Chondrocyte (in vitro differentiated cells): ENCODE results near the gene RNU5D-1. TPM values are rescaled to one million over a fixed set of nuclear protein-coding genes. Genes with fewer than 3 reads are reported as not detected.

Experiments
- DNase-seq: peaks from one replicate; pipeline ENCODE4 v3.0.0; 2021; ENCODE audit warnings: mixed read lengths, low spot score
- H3K27ac Mint-ChIP-seq: one replicate; pipeline ENCODE4 v1.8.0; 2021; ENCODE audit warnings: mild to moderate bottlenecking, moderate library complexity, mixed read lengths; ENCODE audit not compliant: unreplicated experiment
- H3K27me3 Mint-ChIP-seq: 2 replicates; pipeline ENCODE4 v1.8.0; 2021; ENCODE audit warnings: low read depth, mixed read lengths
- H3K36me3 Mint-ChIP-seq: 2 replicates; pipeline ENCODE4 v1.8.0; 2021; ENCODE audit warnings: low read depth, mixed read lengths
- H3K4me1 Mint-ChIP-seq: 2 replicates; pipeline ENCODE4 v1.8.0; 2021; ENCODE audit warnings: low read depth, mild to moderate bottlenecking, mixed read lengths
- H3K4me3 Mint-ChIP-seq: one replicate; pipeline ENCODE4 v1.8.0; 2021; ENCODE audit warnings: mild to moderate bottlenecking, moderate library complexity, mixed read lengths; ENCODE audit not compliant: unreplicated experiment
- H3K9me3 Mint-ChIP-seq: 2 replicates; pipeline ENCODE4 v1.8.0; 2021; ENCODE audit warnings: low read depth, mixed read lengths
- CTCF ChIP-seq: fragments of 200-600 bp; sonication (generic); IDR thresholded peaks from 2 replicates; pipeline ENCODE4 v1.5.0; 2021; ENCODE audit warnings: antibody characterized with exemption, mild to moderate bottlenecking, moderate library complexity
- total RNA-seq: library from RNA; stranded (reverse); gene quantifications from 3 replicates; pipeline ENCODE4 v1.2.1, GENCODE V29; 2021

Gene RNU5D-1
- total RNA-seq, 1 donor from 2014 or later, result not detected

GRCh38 chr1:44717156-44717555, 13.8 kb downstream of the RNU5D-1 start:
- Mint-ChIP-seq H3K27ac (no peak overlapping the region), H3K4me1 (peaks cover 7% of the 10 kb centered on the region), H3K36me3 (no peaks in the 10 kb centered on the region), H3K4me3 (no peak overlapping the region), H3K9me3 (no peaks in the 10 kb centered on the region), H3K27me3 (peaks cover 8% of the 10 kb centered on the region)
- DNase-seq, result no peak
- no peak for TF ChIP-seq CTCF

GRCh38 chr1:44714944-44715571, 15.9 kb downstream of the RNU5D-1 start:
- TF ChIP-seq CTCF, result peak; percentile 94
- Mint-ChIP-seq H3K4me3 (no peak overlapping the region), H3K9me3 (no peaks in the 10 kb centered on the region), H3K27ac (no peak overlapping the region), H3K27me3 (peaks cover 12% of the 10 kb centered on the region), H3K36me3 (no peaks in the 10 kb centered on the region), H3K4me1 (peaks cover 2% of the 10 kb centered on the region)
- DNase-seq, result no peak

GRCh38 chr1:44714532-44714931, 16.4 kb downstream of the RNU5D-1 start:
- H3K27ac Mint-ChIP-seq, result no peak overlapping the region
- DNase-seq, result no peak
- H3K9me3 Mint-ChIP-seq, result no peaks in the 10 kb centered on the region
- H3K36me3 Mint-ChIP-seq, result no peaks in the 10 kb centered on the region
- H3K4me1 Mint-ChIP-seq, result peaks cover 2% of the 10 kb centered on the region
- peaks cover 12% of the 10 kb centered on the region for H3K27me3 Mint-ChIP-seq
- no peak overlapping the region for H3K4me3 Mint-ChIP-seq
- TF ChIP-seq CTCF, result no peak

GRCh38 chr1:44713321-44713781, 17.6 kb downstream of the RNU5D-1 start:
- H3K9me3 Mint-ChIP-seq, result no peaks in the 10 kb centered on the region
- peaks cover 2% of the 10 kb centered on the region for H3K4me1 Mint-ChIP-seq
- no peak for TF ChIP-seq CTCF
- no peaks in the 10 kb centered on the region for H3K36me3 Mint-ChIP-seq
- peaks cover 12% of the 10 kb centered on the region for H3K27me3 Mint-ChIP-seq
- H3K27ac Mint-ChIP-seq, result no peak overlapping the region
- H3K4me3 Mint-ChIP-seq, result no peak overlapping the region
- no peak for DNase-seq

- Mint-ChIP-seq H3K27ac (no peak overlapping the region), H3K27me3 (peaks cover 4% of the 10 kb centered on the region), H3K9me3 (no peaks in the 10 kb centered on the region), H3K4me1 (peaks cover 14% of the 10 kb centered on the region), H3K4me3 (peak overlapping the region; percentile 40), H3K36me3 (no peaks in the 10 kb centered on the region)
- DNase-seq, result no peak
- peak; percentile 79 for TF ChIP-seq CTCF
Observed at GRCh38 chr1:44707959-44708831, 22.8 kb downstream of the RNU5D-1 start.
